CD4-positive, alpha-beta memory T cell (primary cell): ENCODE measurements around the gene PLXDC2. TPM values are rescaled to one million over a fixed set of nuclear protein-coding genes. Genes with fewer than 3 reads are reported as not detected.

Experiments used
- CTCF ChIA-PET: fragments of 350-600 bp; sonication (Branson Sonifier 250); formaldehyde crosslinking; loops from one replicate; lab custom pipeline; 2021; ENCODE audit warnings: inconsistent platforms; ENCODE audit not compliant: partially characterized antibody; lab: Charles Lee
- POLR2A ChIA-PET: fragments of 350-600 bp; sonication (Branson Sonifier 250); formaldehyde crosslinking; loops from one replicate; lab custom pipeline; 2021; ENCODE audit not compliant: partially characterized antibody; lab: Charles Lee
- DNase-seq, 5 donors: peaks; one replicate each; pipeline versions ENCODE4 v3.0.0 to v3.0.0-alpha.2; 2020 to 2022; ENCODE audit warnings: mixed read lengths in 1 of 5
- H3K27ac ChIP-seq: one replicate; pipeline ENCODE4 v1.7.0; 2013; ENCODE audit warnings: low read depth, low read length
- H3K27me3 ChIP-seq: 2 replicates; pipeline ENCODE4 v1.7.0; 2013; ENCODE audit warnings: mild to moderate bottlenecking, low read length, moderate library complexity; ENCODE audit not compliant: insufficient read depth
- H3K36me3 ChIP-seq: 2 replicates; pipeline ENCODE4 v1.7.0; 2013; ENCODE audit warnings: mild to moderate bottlenecking, low read length, moderate library complexity; ENCODE audit not compliant: insufficient read depth
- H3K4me1 ChIP-seq: 2 replicates; pipeline ENCODE4 v1.7.0; 2013; ENCODE audit warnings: mild to moderate bottlenecking, low read length, moderate library complexity; ENCODE audit not compliant: insufficient read depth
- H3K4me3 ChIP-seq, 2 donors: one replicate each; pipeline ENCODE4 v1.7.0; 2013; ENCODE audit warnings: low read length in 2 of 2, mild to moderate bottlenecking in 1 of 2
- H3K9me3 ChIP-seq, 2 donors: one replicate each; pipeline ENCODE4 v1.7.0; 2013; ENCODE audit warnings: low read length in 2 of 2, control low read depth in 1 of 2; ENCODE audit not compliant: control insufficient read depth in 1 of 2
- H3K27ac Mint-ChIP-seq, 7 donors: one replicate each; pipeline ENCODE4 v1.8.0; 2020 to 2021; ENCODE audit warnings: mixed read lengths in 7 of 7, mild to moderate bottlenecking in 6 of 7, inconsistent platforms in 3 of 7, moderate library complexity in 3 of 7
- H3K27me3 Mint-ChIP-seq, 2 donors: one replicate each; pipeline ENCODE4 v1.8.0; 2020 to 2021; ENCODE audit warnings: mixed read lengths in 2 of 2
- H3K36me3 Mint-ChIP-seq, 2 donors: one replicate each; pipeline ENCODE4 v1.8.0; 2020 to 2021; ENCODE audit warnings: mixed read lengths in 2 of 2, inconsistent platforms in 1 of 2, mild to moderate bottlenecking in 1 of 2
- H3K4me1 Mint-ChIP-seq, 4 donors: one replicate each; pipeline ENCODE4 v1.8.0; 2020 to 2021; ENCODE audit warnings: mixed read lengths in 4 of 4, mild to moderate bottlenecking in 1 of 4
- H3K4me3 Mint-ChIP-seq, 8 donors: one replicate each; pipeline ENCODE4 v1.8.0; 2020 to 2021; ENCODE audit warnings: mixed read lengths in 8 of 8, mild to moderate bottlenecking in 7 of 8, moderate library complexity in 6 of 8, inconsistent platforms in 3 of 8
- H3K9me3 Mint-ChIP-seq, 8 donors: one replicate each; pipeline ENCODE4 v1.8.0; 2020 to 2021; ENCODE audit warnings: mixed read lengths in 8 of 8, mild to moderate bottlenecking in 5 of 8, inconsistent platforms in 3 of 8, moderate library complexity in 1 of 8
- intact Hi-C: fragments of 100-400 bp; cut with micrococcal nuclease; formaldehyde crosslinking; loops from one replicate; pipeline ENCODE4 v1.15.1; 2023
- polyA plus RNA-seq, 2 donors: library from polyadenylated mRNA; unstranded; fragments of 300-500 nt; fragmentation: Illumina TruSeq; gene quantifications; one replicate each; pipeline ENCODE4 v1.2.3, GENCODE V29; 2021
- total RNA-seq, 2 experiments: library from RNA; stranded (reverse); gene quantifications; one replicate each; pipeline ENCODE4 v1.2.3, GENCODE V29; 2021

The PLXDC2 gene
- total and polyA plus RNA-seq, 4 experiments from 2014 or later = 0.90 to 1.2 TPM; not detected in 2

GRCh38 chr10:19920075-19920726 lies 104.0 kb downstream of the PLXDC2 start:
- H3K27ac Mint-ChIP-seq = no peak overlapping the region

GRCh38 chr10:19921300-19922140 lies 105.3 kb downstream of the PLXDC2 start:
- no peaks in the 10 kb centered on the region for H3K27me3 ChIP-seq
- intact Hi-C loops = no loop called here
- Mint-ChIP-seq H3K36me3 (no peaks in the 10 kb centered on the region), H3K4me1 (no peaks in the 10 kb centered on the region), H3K27me3 (no peaks in the 10 kb centered on the region), H3K9me3 (peaks cover 0 to 10% (median 2%) of the 10 kb centered on the region in 8 donors), H3K27ac (no peak overlapping the region), H3K4me3 (no peak overlapping the region)
- no peak overlapping the region for H3K27ac ChIP-seq
- ChIA-PET POLR2A (no interaction called here), CTCF (no interaction called here)
- no peak overlapping the region for H3K4me3 ChIP-seq
- no peaks in the 10 kb centered on the region for H3K9me3 ChIP-seq
- H3K36me3 ChIP-seq = no peaks in the 10 kb centered on the region
- H3K4me1 ChIP-seq = no peaks in the 10 kb centered on the region
- DNase-seq = no peak

More at GRCh38 chr10:19920075-19920726, 104.0 kb downstream of the PLXDC2 start:
- DNase-seq = no peak
- Mint-ChIP-seq H3K27me3 (no peaks in the 10 kb centered on the region), H3K36me3 (no peaks in the 10 kb centered on the region), H3K4me1 (no peaks in the 10 kb centered on the region), H3K9me3 (peaks cover 0 to 8% (median 1%) of the 10 kb centered on the region in 8 donors), H3K4me3 (no peak overlapping the region)
- intact Hi-C loops = no loop called here
- Histone ChIP-seq H3K4me3 (no peak overlapping the region), H3K27me3 (no peaks in the 10 kb centered on the region), H3K27ac (no peak overlapping the region), H3K36me3 (no peaks in the 10 kb centered on the region), H3K4me1 (no peaks in the 10 kb centered on the region), H3K9me3 (no peaks in the 10 kb centered on the region)
- ChIA-PET CTCF (no interaction called here), POLR2A (no interaction called here)

GRCh38 chr10:19922236-19922963 lies 106.2 kb downstream of the PLXDC2 start:
- no peaks in the 10 kb centered on the region for H3K36me3 Mint-ChIP-seq
- no peaks in the 10 kb centered on the region for H3K27me3 Mint-ChIP-seq
- intact Hi-C loops = no loop called here
- CTCF ChIA-PET = no interaction called here
- no peaks in the 10 kb centered on the region for H3K9me3 ChIP-seq
- H3K4me3 ChIP-seq = no peak overlapping the region
- H3K4me3 Mint-ChIP-seq = no peak overlapping the region
- peaks cover 0 to 10% (median 5%) of the 10 kb centered on the region in 8 donors for H3K9me3 Mint-ChIP-seq
- H3K27ac ChIP-seq = no peak overlapping the region
- H3K27me3 ChIP-seq = no peaks in the 10 kb centered on the region
- no peaks in the 10 kb centered on the region for H3K4me1 Mint-ChIP-seq
- POLR2A ChIA-PET = no interaction called here
- H3K27ac Mint-ChIP-seq = no peak overlapping the region
- H3K4me1 ChIP-seq = no peaks in the 10 kb centered on the region
- no peaks in the 10 kb centered on the region for H3K36me3 ChIP-seq
- DNase-seq = no peak

GRCh38 chr10:19925064-19925463 lies 108.8 kb downstream of the PLXDC2 start:
- no peak overlapping the region for H3K4me3 ChIP-seq
- H3K27ac ChIP-seq = no peak overlapping the region
- POLR2A ChIA-PET = no interaction called here
- H3K9me3 ChIP-seq = no peaks in the 10 kb centered on the region
- H3K27ac Mint-ChIP-seq = no peak overlapping the region
- H3K4me1 Mint-ChIP-seq = no peaks in the 10 kb centered on the region
- H3K9me3 Mint-ChIP-seq = peaks cover 0 to 19% (median 8%) of the 10 kb centered on the region in 8 donors
- no peaks in the 10 kb centered on the region for H3K27me3 ChIP-seq
- no peaks in the 10 kb centered on the region for H3K27me3 Mint-ChIP-seq
- CTCF ChIA-PET = no interaction called here
- H3K36me3 ChIP-seq = no peaks in the 10 kb centered on the region
- no peaks in the 10 kb centered on the region for H3K4me1 ChIP-seq
- no peak for DNase-seq
- H3K4me3 Mint-ChIP-seq = no peak overlapping the region
- intact Hi-C loops = no loop called here
- H3K36me3 Mint-ChIP-seq = no peaks in the 10 kb centered on the region

GRCh38 chr10:19928936-19929335 lies 112.7 kb downstream of the PLXDC2 start:
- no peak for DNase-seq
- intact Hi-C loops = no loop called here
- CTCF ChIA-PET = interaction anchor here (0.7 kb wide), 1 partner anchor 1506 kb away, joined by 3 read pairs; no protein-coding TSS in a partner anchor
- H3K27ac ChIP-seq = no peak overlapping the region
- no peaks in the 10 kb centered on the region for H3K27me3 ChIP-seq
- no peak overlapping the region for H3K27ac Mint-ChIP-seq
- H3K4me1 ChIP-seq = no peaks in the 10 kb centered on the region
- no peak overlapping the region for H3K4me3 ChIP-seq
- no peaks in the 10 kb centered on the region for H3K27me3 Mint-ChIP-seq
- no peaks in the 10 kb centered on the region for H3K36me3 ChIP-seq
- POLR2A ChIA-PET = no interaction called here
- H3K9me3 ChIP-seq = no peaks in the 10 kb centered on the region
- no peaks in the 10 kb centered on the region for H3K36me3 Mint-ChIP-seq
- no peak overlapping the region for H3K4me3 Mint-ChIP-seq
- H3K4me1 Mint-ChIP-seq = no peaks in the 10 kb centered on the region
- peaks cover 2 to 21% (median 8%) of the 10 kb centered on the region in 8 donors for H3K9me3 Mint-ChIP-seq

- H3K9me3 ChIP-seq = no peaks in the 10 kb centered on the region
- Mint-ChIP-seq H3K4me1 (no peaks in the 10 kb centered on the region), H3K27me3 (no peaks in the 10 kb centered on the region), H3K36me3 (no peaks in the 10 kb centered on the region), H3K4me3 (no peak overlapping the region), H3K9me3 (peaks cover 2 to 21% (median 8%) of the 10 kb centered on the region in 8 donors), H3K27ac (no peak overlapping the region)
- no peak overlapping the region for H3K4me3 ChIP-seq
- no peak for DNase-seq
- no peaks in the 10 kb centered on the region for H3K27me3 ChIP-seq
- no peak overlapping the region for H3K27ac ChIP-seq
- no peaks in the 10 kb centered on the region for H3K4me1 ChIP-seq
- ChIA-PET POLR2A (no interaction called here), CTCF (no interaction called here)
- no peaks in the 10 kb centered on the region for H3K36me3 ChIP-seq
- intact Hi-C loops = no loop called here
These were observed 113.4 kb downstream of the PLXDC2 start for GRCh38 chr10:19929506-19930140.
